GM21723 (cell line): Measurements from ENCODE around the gene MOB1A.
"Not testable (repeated sequence)": the region's sequence is repeated elsewhere in the genome, so short reads cannot be mapped to it uniquely, and the experiment has no call there.

Source experiments
- ATAC-seq: cut with Tn5 transposase; IDR thresholded peaks from one replicate; pipeline ENCODE4 v1.9.1; 2021; ENCODE audit warnings: mild to moderate bottlenecking, moderate library complexity; ENCODE audit not compliant: unreplicated experiment

Gene MOB1A

DNA sequence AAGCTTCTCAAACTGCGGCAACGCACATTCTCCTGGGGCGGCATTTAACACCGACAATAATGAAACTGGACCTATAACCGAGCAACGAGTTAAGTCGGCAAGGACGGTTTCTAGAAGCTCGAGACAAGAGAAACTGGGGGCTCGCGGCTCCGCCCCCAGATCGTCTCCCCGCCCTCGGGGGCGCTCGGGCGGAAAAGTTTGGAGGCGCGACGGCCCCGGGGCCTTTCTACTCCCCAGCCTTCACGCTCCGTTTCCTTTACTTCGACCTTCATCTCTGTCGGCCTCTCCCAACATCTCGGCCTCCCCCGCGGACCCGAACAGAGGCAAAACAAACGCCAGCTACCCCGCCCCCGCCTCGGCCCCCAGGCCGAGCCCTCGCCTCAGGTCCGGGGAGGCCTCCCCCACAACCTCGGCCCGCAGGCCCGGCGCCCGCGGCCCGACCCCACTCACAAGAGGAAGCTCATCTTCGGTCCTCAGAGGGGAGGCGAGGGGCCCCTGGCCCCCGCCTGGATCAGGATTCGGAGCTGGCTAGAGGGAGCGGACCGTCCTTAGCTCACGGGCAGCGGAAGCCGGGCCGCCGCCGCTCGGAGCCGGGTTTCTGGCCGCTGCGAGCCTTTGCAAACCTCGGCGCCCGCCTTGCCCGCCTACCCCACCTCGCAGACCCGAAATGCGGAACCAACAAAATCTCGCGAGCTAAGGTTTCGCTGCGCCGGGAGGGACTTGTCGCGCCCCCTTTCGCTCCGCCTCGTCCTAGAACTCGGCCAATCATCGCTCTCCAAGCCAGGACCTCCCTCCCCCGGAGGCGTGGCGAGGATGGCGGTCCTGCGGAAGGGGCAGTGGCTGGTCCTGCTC is at the start of gene MOB1A:
MOB1A (minus strand) TSS at position 669 of the 852 bp plus-strand sequence; CDS start at position 464, 205 bp downstream.
- ATAC-seq, result peak; percentile 81

DNA sequence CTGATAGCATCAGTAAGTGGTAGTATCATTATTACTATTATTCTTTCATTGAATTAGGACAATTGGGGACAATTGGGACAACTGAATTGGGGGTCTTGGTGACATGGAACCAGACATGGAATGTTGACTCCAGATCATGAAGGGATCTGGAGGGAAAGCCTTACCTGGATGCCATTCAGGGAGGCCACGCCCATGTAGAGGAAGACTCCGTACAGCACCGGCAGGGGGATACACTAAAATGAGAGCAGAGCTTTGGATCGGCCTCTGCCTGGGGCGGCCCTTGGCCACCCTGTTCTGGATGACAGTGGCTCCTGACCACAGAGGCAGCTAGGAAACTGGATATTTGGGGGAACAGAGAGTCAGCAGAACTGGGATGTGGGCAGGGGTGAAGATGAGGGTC is 49.0 kb upstream of the MOB1A start:
- no peak for ATAC-seq

DNA sequence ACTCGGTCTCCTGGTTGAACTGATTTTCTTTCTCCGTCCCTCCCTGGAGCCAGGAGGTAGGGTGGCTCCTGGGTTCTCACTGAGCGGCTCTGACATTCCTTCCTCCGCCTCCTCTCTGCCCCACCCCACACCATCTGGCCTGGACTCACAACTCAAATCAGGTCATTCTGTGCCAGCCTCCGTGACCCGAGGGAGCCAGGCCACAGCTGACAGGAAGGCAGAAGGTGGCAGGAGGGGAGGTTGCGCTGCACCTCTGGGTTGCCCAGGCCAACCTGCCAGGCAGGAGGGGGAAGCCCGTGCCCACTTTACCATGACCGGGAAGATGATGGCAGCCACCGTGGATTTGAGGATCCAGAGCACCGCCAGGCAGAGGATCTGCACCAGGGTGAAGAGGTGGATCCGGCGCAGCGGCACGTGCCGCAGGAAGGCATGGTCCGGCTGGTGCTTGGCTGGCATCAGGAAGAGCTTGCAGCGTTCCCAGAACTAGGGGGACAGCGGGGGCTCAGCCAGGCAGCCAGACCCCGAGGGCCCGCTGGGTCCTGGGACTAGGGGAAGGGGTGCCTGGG is 48.1 kb upstream of the MOB1A start:
- no peak for ATAC-seq

DNA sequence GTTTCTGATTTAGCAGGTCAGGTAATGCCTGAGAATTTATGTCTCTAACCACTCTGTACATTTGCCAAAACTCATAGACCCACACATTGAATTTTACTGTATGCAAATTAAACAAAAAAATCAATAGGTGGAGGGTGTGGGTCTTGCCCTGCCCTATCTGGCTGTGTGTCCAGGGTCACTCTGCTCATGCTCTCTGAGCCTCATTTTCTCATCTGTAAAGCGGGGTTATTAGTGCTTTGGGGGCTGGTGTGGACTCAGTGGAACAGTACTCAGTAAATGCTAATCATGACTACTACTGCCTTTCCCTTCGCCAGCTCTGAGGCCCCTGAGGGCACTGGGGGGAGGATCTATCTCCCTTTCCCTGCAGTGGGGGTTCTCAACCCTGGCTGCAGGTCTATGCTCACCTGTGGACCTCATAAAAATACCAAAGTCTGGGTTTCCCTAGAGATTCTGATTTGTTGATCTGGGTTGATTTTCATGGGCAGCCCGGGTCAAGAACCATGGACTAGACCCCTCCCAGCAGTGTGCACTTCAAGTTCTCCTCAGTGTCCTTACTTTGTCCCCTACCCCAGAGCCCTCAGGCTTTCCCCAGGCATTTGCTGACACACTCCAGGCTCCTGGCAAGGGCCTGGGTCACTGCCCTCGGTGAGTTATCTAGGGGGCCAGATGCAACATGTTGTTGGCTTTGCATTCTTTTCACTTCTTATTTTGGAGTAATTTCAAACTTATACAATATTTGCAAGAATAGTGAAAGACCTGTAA is 47.2 kb upstream of the MOB1A start:
- ATAC-seq, result no peak

DNA sequence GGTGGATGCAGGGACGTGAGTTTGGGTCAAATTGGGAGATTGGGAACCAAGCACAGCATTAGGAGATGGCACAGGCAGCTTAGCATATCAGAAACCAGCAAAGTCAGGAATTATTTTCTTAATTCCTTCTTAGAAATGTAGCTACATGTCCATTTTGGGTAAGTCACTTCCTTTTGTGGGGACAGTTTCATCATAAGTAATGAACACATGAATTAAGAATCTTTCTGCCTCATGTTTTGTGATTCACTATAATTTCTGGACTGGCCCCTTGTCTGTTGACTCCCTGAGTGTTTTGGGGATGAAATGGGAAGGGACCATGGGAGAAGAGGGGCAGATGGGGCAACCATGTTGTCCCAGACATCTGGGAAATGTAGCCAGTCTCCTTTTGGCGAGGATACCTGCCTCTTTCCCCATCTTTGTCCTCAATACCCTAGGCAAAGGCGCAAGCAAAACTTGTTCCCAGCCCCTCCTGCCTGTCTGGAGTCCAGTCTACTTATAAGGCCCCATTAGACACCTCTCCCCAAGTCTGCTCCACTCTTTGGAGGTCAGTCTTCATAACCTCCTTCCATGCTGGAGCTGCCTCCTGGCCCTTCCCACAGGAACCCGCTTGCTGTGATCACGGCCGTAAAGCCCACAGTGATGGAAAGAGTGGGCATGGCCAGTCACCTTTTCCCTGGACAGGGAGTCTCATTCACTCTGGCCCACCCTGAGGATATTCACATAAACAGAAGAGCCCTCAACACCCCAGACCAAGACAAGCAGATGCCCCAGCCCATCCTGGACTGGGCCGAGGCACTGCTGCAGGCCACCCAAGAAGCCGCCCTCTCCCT is 45.5 kb upstream of the MOB1A start:
- no peak for ATAC-seq

DNA sequence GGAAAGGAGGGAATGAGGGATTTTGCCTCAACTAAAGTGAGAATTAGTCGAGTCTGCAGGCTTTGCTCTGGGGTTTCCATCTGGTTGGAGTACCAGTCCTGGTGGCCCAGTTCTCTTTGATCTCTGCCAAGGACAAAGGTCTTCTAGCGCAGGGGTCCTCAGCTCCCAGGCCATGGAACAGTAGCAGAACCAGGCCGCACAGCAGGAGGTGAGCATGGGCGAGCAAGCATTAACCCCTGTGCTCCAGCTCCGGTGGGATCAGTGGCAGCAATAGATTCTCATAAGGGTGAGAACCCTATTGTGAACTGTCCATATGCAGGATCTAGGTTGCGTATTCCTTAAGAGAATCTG is 43.6 kb upstream of the MOB1A start:
- ATAC-seq, result no peak

DNA sequence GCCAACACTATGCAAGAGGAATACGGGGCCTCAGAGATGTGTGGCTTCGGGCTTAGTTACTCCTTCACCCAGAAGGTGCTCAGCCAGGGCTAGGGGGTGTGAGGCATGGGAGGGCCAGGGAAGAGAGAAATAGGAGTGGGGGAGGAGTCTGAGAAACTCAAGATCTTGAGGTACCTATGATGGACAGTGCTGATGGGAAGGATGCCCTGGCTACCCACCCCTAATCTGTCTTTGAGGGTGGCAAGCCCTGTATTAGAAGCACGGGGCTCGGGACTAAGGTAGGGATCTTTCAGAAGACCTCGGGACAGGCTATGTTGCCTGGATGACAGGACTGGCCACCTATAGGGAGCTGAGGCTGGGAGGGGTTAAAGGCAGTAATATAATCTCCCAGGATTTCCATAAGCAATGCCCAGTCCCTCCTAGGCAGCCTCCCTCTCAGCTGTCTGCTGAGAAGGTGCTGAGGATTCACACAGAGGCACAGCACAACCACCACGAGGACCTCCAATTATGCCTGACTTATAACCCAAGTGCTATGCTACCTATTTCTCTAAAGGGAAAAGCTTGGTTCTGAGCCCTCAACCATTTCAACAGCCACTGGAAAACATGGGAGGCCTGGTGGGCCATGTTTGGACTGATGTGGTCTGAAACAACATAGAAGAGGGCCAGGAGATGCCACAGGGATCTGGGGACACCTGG is 43.1 kb upstream of the MOB1A start:
- no peak for ATAC-seq

DNA sequence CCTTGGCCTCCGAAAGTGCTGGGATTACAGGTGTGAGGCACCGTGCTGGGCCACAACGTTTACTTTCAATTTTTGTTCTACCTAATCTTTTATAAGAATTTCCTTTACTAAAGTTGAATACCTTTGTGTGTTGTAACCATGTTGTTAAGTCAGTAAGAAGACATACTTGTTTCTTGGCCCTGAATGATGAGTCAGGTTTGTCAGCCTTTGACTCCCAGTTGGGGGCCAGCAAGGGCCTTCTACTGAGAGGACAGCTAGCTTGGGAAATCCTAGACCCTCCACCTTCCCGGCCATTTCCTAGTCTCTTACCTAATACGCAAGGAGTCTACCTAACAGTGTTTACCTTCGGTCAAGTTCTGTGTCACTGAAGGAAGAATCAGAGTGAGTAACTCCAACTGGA is 42.4 kb upstream of the MOB1A start:
- ATAC-seq, result no peak

DNA sequence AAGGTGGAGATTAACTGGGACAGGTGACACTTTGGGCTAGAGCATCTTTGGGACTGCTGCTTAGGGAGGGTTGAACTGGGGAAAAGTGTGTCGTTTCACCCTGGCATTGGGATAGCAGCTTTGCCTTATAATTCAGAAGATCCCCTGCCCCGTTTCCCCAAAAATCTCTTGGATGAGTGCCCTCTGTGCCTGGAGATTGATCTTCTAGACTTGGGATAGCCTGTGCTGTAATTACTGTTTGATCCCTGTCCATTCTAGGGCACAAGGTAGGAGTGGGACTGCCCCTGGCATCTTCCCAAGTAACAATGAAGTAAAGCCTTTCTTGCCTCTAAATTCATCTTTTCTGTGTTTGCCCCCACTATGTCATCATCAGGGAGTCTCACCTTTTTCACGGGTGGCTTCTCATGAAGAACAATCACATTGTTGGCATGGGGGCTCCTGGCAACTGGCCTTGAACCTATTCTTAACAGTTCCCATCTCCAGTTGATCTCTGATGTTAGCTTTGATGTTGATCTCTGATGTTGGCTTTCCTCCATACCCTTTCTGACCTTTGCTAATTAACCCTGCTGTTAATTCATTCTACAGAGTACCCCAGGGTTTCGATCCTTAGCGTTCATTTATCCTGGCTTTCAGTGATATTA is 41.3 kb upstream of the MOB1A start:
- ATAC-seq, result no peak

DNA sequence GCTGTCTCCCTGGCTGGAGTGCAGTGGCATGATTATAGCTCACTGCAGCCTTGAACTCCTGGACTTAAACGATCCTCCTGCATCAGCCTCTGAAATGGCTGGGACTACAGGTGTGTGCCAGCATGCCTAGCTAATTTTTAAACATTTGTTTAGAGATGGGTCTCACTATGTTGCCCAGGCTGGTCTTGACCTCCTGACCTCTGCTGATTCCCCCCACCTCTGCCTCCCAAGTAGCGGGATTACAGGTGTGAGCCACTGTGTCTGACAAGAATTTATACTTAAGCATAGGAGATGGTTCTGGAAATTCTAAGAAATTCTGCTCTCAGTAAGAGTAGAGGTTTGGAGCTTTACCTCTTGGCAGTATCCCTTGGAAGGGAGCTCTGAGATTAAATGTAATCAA is 38.0 kb upstream of the MOB1A start:
- no peak for ATAC-seq

DNA sequence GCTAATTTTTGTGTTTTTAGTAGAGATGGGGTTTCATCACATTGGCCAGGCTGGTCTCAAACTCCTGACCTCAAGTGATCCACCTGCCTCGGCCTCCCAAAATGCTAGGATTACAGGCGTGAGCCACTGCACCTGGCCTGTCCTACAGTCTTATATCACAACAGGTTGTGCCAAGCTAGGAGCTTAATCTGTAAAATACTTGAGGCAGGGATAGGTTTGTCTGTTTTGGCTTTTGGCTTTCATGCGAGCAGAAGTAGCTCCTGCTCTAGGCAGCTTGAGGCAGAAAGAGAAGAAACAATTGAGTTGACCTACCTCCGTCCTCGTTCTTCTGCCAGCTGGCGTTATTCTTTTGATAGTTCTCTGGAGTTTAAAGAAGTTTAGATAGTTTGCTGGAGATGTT is 37.1 kb upstream of the MOB1A start:
- ATAC-seq, result not testable (repeated sequence)

DNA sequence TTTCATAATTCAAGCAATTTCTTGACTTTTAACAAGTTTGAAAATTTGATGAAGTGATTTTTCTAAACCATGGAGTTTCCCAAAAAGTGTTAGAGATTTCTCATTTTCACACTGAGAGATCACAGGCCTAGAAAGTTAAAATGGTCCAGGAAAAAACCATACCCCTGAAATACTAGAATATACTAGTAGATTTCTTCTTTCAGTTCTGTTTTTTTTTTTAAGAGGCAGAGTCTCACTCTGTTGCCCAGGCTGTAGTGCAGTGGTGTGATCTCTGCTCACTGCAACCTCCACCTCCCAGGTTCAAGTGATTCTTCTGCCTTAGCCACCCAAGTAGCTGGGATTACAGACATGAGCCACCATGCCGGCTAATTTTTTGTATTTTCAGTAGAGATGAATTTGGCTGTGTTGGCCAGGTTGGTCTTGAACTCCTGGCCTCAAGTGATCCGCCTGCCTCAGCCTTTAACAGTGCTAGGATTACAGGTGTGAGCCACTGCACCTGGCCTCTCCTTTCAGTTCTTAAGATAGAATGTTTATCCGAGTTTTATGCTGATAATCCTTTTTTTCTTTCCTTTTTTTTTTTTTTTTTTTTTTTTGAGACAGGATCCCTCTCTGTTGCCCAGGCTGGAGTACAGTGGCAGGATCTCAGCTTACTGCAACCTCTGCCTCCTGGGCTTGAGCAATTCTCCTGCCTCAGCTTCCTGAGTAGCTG is 34.2 kb upstream of the MOB1A start:
- ATAC-seq, result no peak

DNA sequence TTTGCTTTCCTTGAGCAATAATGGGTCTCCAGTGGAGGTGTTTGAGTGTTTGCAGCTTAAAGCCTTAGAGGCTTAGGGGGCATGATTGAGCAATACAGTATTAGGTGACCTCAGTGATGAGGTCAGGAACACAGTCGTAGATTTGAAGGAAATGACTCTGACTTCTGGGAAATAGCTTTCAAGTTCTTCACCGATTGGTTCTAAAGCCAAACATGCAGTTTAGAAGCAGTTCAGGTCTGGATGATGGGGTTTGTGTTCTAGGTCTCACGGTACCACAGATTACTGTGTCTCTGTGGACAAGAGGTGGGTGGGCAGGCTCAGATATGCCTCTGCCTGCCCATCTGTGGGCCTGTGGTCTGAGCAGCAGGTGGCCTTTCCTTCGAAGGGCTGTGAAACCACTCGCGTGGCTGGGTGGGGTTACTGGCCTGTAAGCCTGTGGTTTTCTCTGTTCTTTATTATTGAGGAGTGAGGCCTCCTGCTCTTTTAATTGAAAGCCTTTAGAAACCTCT is 27.6 kb upstream of the MOB1A start:
- peak; percentile 65 for ATAC-seq

DNA sequence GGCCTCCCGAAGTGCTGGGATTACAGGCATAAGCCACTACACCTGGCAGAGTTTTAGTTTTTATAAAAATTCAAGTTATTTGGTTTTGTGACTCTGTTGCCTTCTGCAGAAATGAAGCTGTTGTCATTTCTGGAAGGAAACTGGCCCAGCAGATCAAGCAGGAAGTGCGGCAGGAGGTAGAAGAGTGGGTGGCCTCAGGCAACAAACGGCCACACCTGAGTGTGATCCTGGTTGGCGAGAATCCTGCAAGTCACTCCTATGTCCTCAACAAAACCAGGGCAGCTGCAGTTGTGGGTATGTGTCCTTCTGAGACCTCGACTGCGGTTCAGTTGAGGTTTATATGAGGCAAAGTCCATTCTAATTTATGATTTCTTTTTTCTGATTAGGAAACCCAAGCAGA is 26.9 kb upstream of the MOB1A start:
- ATAC-seq, result no peak

DNA sequence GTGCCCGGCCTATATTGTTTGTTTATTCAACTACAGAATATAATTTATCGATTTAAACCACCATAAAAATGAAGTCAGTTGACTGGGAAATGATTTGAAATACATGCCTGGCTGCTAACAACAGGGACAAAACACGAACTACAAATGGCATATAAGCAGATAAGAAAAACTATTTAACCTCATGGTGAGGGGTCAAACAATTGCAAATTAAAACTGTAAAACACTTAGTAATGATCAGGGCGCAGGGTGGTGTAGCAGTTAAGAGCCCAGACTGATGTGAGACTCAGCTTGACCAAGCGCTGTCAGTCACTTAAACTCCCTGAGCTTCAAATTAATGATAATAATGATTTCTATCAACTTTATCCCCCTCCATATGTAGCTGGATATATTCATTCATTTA is 26.4 kb upstream of the MOB1A start:
- ATAC-seq, result no peak

DNA sequence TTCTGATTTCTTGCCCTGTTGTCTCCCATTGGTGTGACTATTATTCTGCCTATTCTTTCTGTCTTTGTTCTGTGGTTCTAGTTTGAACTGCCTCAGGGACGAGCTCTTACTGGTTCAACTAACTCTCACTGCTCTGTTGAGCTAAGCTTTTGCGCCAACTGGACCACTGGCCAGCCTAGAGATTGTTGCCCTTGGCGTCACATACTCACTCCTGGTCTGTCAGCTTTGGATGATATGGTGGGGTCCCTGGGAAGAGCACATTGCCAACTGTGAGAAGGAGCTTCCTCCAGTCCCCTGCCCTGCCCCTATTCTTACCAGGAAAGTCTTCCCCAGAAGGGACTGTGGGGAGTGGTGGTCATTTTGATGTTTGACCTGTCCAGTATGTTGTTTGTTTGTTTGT is 25.8 kb upstream of the MOB1A start:
- no peak for ATAC-seq

DNA sequence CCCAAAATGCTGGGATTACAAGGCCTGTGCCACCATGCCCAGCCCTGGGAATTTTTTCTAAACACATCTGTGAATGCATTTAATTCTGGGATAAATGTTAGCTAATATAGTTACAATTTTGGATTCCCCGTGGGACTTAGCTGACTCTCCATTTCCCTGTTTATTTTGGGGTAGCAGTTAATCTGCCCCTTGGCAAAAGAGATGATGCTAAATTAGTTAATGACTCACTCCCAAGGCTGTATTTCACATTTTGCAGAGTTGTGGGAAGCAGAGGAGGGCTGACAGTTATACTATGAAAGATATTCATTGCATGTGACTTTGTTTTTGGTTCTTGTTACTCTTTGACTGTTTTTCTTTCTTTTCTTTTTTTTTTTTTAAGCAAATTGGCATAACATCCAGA is 22.9 kb upstream of the MOB1A start:
- ATAC-seq, result no peak

DNA sequence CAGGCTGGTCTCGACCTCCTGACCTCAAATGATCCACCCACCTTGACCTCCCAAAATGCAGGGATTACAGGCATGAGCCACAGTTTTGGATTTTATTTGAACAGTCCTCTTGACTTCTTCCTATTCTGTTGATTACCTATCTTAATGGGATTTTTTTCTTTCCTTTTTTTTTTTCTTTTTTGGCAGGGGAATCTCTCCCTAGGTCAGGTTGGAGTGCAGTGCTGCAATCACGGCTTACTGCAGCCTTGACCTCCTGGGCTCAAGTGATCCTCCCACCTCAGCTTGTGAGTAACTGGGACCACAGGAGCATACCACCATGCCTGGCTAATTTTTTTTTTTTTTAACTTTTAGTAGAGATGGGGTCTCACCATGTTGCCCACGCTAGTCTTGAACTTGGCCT is 22.5 kb upstream of the MOB1A start:
- no peak for ATAC-seq

DNA sequence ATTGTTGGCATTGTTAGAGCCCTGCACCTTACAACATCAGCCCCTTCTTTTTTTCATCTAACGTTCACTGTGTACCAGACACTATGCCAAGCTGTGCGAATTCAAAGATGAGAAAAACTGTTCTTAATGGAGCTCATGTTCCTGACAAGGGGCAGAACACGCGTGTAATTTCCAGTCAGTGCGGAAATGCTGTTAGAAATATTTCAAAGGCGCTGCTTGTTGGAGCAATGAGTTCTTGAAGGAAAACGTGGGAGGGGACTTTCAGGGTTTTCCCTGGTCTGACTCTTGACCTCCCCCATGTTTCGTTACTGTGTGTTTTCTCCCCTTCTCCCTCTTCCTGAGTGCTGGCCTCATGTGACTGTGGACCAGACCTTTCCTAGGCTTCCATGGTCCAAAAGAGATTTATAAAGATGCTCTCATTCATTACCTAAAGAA is 21.2 kb upstream of the MOB1A start:
- no peak for ATAC-seq
